ENCODE measurements around the gene ZNF594. TPM values are rescaled to one million over a fixed set of nuclear protein-coding genes. Genes with fewer than 3 reads are reported as not detected.
"Not testable (repeated sequence)": the region's sequence is repeated elsewhere in the genome, so short reads cannot be mapped to it uniquely, and the experiment has no call there.

The ZNF594 gene
- total RNA-seq: 1 to 10 TPM; 2.4 to 5.0 (median 3.8) TPM

DNA sequence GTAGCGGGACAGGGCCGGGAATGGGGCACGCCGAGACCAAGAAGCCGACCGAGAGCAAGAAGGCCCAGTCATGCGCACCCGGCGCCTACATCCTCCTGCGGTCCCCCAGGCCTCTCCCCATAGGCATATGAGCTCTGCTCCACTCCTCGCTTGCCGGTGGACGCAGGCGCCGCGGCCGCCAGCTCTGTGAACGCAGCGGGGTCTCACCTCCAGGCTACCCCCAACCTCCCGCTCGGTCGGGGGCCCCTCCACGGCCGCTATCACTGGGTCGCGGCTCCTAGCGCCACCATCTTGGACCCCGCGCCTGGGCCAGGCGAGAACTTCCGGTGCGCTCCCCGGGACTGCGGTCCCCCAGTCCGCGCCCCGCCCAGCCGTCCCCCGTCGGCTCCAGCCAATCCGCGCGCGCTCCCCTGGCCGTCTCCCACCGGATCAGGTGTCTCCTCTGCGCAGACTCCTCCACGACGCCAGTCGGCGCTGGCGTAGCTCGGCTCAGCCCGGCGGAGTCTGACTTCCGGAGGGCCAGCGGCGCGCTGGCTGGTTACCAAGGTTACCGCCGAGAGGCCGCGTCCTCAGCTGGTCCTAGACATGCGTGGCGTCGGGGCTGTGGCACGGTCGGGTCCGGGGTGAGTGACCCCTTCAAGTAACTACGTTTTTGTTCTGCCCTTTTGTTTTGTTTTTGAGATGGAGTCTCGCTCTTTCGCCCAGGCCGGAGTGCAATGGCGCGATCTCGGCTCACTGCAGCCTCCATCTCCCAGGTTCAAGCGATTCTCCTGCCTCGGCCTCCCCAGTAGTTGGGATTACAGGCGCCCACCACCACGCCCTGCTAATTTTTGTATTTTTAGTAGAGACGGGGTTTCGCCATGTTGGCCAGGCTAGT is at the start of gene ZNF594:
Gene ZNF594, minus strand, starts transcription at position 328 of the 877 bp plus-strand sequence. CDS start 7,612 bp downstream, outside the sequence.
- TF ChIP-seq POLR2A (IDR thresholded peaks at IDR 0.05): no peak
- TF ChIP-seq, protein P1, sequence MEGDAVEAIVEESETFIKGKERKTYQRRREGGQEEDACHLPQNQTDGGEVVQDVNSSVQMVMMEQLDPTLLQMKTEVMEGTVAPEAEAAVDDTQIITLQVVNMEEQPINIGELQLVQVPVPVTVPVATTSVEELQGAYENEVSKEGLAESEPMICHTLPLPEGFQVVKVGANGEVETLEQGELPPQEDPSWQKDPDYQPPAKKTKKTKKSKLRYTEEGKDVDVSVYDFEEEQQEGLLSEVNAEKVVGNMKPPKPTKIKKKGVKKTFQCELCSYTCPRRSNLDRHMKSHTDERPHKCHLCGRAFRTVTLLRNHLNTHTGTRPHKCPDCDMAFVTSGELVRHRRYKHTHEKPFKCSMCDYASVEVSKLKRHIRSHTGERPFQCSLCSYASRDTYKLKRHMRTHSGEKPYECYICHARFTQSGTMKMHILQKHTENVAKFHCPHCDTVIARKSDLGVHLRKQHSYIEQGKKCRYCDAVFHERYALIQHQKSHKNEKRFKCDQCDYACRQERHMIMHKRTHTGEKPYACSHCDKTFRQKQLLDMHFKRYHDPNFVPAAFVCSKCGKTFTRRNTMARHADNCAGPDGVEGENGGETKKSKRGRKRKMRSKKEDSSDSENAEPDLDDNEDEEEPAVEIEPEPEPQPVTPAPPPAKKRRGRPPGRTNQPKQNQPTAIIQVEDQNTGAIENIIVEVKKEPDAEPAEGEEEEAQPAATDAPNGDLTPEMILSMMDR (IDR thresholded peaks at IDR 0.05): peak in 1 of 3 donors; percentile 34
- intact Hi-C loops (cut with DNase I; ENCODE audit: low total_unique reads): no loop called here
- WGBS, 2 donors: 3 to 4% methylated on average over 47 to 48 of the region's 82 CpGs
- peak; percentile 93 to 99 for DNase-seq (ENCODE audit: low spot score in 2 of 2)
- peak within 1 kb of the TSS; percentile 84 for H3K4me3 ChIP-seq (ENCODE audit: low read depth, poor library complexity, severe bottlenecking)

DNA sequence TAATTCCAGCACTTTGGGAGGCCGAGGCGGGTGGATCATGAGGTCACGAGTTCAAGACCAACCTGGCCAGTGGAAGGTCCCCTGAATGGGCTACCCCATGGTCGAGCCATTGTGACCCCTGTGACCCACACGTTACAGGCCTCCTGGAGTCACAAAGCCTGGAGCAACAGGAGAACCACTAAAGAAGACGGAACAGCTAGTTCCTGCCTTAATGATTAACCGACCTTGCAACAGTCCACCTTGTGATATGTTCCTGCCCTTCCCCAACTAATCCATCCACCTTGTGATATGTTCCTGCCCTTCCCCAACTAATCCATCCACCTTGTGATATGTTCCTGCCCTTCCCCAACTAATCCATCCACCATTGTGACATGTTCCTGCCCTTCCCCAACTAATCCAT is 48.1 kb upstream of the ZNF594 start:
- 79 to 85% methylated on average over 7 of the region's 7 CpGs for WGBS, 2 donors
- not testable (repeated sequence) for H3K4me3 ChIP-seq (ENCODE audit: low read depth, poor library complexity, severe bottlenecking); DNase-seq (ENCODE audit: low spot score in 2 of 2)
- intact Hi-C loops (cut with DNase I; ENCODE audit: low total_unique reads): loop anchor here (10.0 kb wide), 1 partner anchor 1185 kb away; no protein-coding TSS in a partner anchor

DNA sequence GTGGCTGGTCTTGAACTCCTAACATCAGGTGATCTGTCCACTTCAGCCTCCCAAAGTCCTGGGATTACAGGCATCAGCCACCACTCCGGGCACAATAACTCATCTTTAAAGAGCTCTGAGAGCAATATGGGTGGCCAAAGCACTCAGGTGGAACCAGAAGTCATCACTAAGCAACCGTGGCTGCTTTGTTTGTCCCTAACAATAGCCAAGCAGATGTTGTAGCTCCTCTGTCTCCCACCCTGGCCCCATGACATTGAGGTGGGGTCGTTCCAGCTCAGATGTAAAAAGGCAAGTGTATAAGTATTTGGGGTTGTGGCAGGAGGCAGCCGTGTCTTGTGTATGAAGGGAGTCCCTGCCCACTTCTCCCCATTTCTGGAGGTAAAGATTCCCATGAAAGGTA is 46.7 kb upstream of the ZNF594 start:
- WGBS, 2 donors: 67 to 79% methylated on average over 4 of the region's 4 CpGs
- intact Hi-C loops (cut with DNase I; ENCODE audit: low total_unique reads): no loop called here
- TF ChIP-seq POLR2A (IDR thresholded peaks at IDR 0.05): no peak
- TF ChIP-seq, protein P1 (IDR thresholded peaks at IDR 0.05): no peak
- no peak overlapping the region for H3K4me3 ChIP-seq (ENCODE audit: low read depth, poor library complexity, severe bottlenecking)
- no peak for DNase-seq (ENCODE audit: low spot score in 2 of 2)

DNA sequence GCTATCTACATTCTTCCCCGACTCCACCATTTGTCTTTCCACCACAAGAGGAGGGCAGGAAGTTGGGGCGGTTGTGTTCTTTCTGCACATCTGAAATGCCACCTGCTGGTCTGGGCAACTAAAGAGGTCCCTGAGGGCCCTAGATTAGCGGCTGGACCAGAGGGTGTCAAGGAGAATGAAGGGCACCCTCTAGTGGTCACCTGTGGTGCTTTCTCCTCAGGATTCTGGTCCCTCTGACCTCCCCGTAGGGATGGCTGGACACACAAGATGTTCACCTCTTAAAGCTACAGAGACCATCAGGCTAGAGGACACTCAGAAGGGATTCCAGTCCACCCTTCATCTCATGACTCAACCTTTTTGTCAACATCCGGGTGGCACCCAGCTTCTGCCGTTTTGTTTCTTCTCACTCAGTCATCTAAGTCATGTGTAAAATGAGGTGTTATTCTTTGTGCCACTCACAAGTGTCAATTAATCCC is 45.9 kb upstream of the ZNF594 start:
- WGBS, 2 donors: 37 to 45% methylated on average over 6 of the region's 6 CpGs
- TF ChIP-seq POLR2A (IDR thresholded peaks at IDR 0.05): no peak
- TF ChIP-seq, protein P1 (IDR thresholded peaks at IDR 0.05): no peak
- H3K4me3 ChIP-seq (ENCODE audit: low read depth, poor library complexity, severe bottlenecking): no peak overlapping the region
- intact Hi-C loops (cut with DNase I; ENCODE audit: low total_unique reads): no loop called here
- peak; percentile 27 to 89 for DNase-seq (ENCODE audit: low spot score in 2 of 2)

DNA sequence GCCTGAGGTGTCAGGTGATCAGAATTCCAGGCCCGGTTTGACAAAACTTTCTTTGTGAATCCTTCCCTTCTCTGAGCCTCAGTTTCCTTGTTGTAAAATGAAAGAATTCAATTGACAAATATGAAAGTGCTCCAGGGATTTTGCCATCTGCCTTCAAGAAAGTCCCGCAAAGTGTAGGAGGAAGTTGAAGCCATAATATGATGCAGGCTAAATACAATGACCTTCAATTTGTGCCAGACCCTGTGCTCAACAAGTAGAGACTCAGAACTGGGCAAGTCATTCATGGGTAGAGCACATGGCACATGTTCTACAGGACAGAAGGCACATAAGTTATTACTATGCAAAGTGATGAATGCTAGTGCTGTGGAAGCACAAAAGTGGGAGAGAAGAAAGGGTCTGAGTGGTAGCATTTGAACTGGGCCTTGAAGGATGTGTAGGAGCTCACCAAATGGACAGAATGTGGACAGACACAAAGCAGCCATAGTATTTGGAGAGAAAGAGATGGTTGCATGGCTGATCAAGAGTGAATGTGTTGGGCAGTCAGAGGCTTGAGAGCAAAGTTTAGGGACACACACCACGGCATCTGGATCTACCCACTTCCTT is 45.4 kb upstream of the ZNF594 start:
- DNase-seq (ENCODE audit: low spot score in 2 of 2): no peak
- WGBS, 2 donors: 79% methylated on average over 3 of the region's 3 CpGs
- TF ChIP-seq POLR2A (IDR thresholded peaks at IDR 0.05): no peak
- TF ChIP-seq, protein P1 (IDR thresholded peaks at IDR 0.05): no peak
- intact Hi-C loops (cut with DNase I; ENCODE audit: low total_unique reads): no loop called here
- no peak overlapping the region for H3K4me3 ChIP-seq (ENCODE audit: low read depth, poor library complexity, severe bottlenecking)

Measured in lower leg skin (tissue), 4 donors.